Endometrial microvascular endothelial cells (primary cell): ENCODE data around the gene DPYD. TPM values are rescaled to one million over a fixed set of nuclear protein-coding genes. Genes with fewer than 3 reads are reported as not detected.

ENCODE experiments used
- in situ Hi-C: cut with HindIII; loops from 2 replicates; pipeline ENCODE4 v1.10.0; 2017; ENCODE audit warnings: low sequenced_read_pairs, low pct_unique_long_range_greater_than_20kb; ENCODE audit errors: inconsistent ontology term
- total RNA-seq: library from RNA; depleted of rRNA; stranded (reverse); fragments of >200 nt; gene quantifications from one replicate; pipeline ENCODE4 v1.2.3, GENCODE V29; 2015; ENCODE audit errors: inconsistent ontology term

Gene DPYD
- total RNA-seq, 1 donor from 2014 or later: 39.4 TPM

DNA sequence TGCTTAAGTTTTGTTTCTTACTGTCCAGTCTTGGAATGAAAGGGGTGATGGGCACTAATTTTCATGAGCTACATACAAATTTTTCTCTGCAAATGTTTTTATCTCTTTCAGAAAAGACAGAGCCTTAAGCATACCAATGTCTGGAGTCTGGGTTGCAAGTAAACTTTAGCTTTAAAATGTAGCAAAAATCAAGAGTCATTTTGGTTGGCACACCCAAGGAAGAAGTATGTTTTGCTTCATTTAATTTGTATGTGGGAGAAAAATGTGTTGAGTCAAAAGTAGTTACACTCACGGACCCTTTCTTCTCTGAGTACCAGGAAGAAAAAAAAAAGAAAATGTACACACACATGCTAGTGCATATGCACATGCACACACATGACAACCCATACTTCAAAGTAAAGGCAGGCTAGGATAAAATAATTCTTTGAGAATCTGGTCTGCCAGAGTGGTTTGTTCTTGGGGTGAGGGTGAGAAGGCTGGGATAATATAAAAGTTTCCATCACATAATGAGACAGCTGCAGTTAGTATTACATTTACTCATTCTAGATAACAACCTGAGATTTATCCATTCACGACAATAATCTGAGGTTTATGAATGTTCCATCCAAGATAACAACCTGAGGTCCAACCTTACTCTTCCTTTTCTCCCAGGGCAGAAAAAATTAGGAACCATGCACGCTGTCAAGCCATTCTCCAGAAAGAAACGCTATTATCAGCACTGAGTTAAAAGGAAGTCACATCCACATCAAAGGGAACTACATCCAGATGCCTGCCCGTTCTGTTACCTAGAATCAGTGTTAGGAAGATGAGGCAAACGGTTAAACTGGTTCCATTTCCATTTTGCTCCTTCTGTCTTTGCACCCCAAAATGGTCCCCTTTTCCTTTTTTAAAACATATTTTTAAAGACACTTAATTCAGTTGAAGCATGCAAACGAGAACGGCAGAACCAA is 9.3 kb downstream of the DPYD start:
- in situ Hi-C loops: no loop called here

GRCh38 chr1:97909266-97909665 is 11.6 kb downstream of the DPYD start:
- in situ Hi-C loops: no loop called here

DNA sequence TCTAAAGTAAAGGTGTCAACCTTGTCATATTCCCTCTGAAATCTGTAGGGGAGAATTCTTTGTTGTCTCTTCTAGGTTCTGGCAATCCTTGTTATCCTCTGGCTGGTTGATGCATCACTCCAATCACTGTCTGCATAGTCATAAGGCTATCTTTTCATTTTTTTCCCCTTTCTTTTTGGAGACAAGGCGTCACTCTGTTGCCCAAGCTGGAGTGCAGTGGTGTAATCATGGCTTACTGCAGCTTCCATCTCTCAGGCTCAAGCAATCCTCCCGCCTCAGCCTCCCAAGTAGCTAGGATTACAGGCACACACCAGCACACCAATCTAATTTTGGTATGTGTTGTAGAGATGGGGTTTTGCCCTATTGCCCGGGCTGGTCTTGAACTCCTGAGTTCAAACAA is 12.9 kb downstream of the DPYD start:
- in situ Hi-C loops: no loop called here

GRCh38 chr1:97906567-97907241 is 14.1 kb downstream of the DPYD start:
- in situ Hi-C loops: no loop called here

- in situ Hi-C loops: no loop called here
Measured at GRCh38 chr1:97905141-97905940, 15.5 kb downstream of the DPYD start.

DNA sequence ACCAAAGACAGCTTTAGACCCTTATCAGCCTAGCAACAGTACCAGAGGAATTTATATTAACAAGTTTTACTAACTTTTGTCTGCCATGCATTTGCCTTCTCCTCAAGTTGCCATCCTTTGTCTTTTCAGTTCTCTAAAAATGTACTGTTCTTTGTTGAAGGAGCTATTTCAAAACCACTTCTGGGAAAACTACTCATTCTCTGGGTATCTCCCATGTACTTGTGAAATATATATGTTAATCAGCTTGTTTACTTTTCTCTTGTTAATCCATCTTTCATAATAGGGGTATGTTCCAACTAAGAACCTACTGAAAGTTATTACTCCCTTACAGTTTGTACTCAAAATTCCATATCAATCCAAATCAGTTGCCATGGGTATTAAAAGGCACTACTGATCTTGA is 16.3 kb downstream of the DPYD start:
- in situ Hi-C loops: no loop called here

GRCh38 chr1:97903626-97904025 is 17.2 kb downstream of the DPYD start:
- in situ Hi-C loops: no loop called here

DNA sequence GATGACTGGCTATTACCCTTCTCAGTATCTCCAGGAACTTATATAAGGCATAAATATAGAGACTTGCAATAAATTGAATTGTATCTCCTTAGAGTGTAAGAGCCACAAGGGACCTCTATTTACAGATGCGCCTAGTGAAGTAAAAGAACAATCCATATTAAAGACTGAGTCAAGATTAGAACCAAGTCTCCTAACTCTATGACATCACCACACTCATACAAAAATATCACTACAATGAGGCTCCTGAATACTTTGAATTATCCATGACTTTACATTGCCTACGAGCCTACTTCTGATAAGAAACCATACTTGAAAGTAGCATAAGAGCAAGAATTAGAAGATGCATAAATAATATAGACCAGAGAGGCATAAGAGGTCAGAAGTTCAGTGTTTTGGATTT is 18.8 kb downstream of the DPYD start:
- in situ Hi-C loops: no loop called here

GRCh38 chr1:97901017-97901658 is 19.7 kb downstream of the DPYD start:
- in situ Hi-C loops: no loop called here

DNA sequence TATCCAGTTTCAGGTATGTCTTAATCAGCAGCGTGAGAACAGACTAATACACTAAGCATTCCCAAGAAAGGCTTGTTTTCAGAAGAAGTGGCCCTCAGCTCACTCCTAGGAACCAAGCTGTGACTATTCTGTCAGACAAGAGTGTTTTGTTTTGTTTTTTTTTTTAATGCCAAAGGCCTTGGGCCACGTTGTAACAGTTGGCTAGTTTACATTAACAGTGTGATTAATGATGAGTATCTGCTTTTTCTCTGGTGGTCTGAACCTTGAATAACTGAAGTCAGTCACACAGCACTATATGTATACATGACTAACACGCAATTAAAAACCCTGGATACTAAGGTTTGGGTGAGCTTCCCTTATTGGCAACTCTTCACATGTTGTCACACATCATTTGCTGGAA is 21.9 kb downstream of the DPYD start:
- in situ Hi-C loops: no loop called here

- in situ Hi-C loops: no loop called here
Measured at GRCh38 chr1:97895278-97895677, 25.6 kb downstream of the DPYD start.

DNA sequence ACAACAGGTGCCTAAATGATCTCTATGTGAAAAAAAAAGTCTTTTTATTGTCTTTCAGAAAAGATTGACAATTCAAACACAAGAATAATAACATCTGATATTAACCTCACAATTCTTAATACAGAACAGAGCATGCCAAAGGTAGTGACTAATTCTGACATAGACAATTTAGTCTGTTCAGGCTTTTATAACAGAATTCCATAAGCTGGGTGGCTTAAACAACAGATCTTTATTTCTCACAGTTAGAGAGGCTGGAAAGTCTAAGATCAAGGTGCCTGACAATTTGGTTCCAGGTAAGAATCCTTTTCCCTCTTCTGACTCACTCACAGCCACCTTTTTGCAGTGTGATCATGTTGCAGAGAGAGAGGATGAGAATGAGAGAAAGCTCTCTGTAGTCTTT is 27.0 kb downstream of the DPYD start:
- in situ Hi-C loops: no loop called here

DNA sequence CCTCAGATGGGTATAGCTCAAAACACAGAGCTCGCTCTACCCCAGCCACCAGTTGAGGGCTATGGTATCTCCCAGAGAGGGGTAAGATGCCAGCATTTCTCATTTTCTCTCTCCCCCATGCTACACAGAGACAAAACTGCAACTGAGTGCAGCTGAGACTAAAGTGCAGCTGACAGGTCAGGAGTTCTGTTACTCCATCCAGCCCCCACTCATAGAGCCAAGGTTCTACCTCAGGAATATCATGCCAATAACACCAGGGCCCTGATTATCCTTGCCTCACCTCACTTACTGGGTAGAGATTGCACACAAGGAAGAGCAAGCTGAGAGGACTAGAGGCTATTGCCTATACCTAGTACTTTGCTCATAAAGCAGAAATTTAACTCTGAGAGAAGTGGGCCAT is 34.6 kb downstream of the DPYD start:
- in situ Hi-C loops: no loop called here

DNA sequence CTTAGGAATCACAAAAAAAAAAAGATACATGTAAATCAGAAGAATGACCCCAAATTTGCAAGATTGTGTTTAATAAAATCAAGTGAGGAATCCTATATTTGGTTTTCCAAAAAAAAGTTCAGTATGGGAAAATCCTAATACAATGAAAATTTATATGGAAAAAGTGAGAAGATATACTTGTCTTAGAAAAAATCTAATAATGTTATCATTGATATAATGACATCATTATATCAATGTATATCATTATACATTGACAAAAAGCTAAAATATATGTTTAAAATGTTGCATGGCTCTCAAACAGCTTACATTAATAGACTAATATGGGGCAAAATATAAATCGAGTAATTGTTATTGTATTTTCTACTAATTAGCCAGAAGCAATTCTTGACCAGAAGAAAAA is 37.0 kb downstream of the DPYD start:
- in situ Hi-C loops: no loop called here

DNA sequence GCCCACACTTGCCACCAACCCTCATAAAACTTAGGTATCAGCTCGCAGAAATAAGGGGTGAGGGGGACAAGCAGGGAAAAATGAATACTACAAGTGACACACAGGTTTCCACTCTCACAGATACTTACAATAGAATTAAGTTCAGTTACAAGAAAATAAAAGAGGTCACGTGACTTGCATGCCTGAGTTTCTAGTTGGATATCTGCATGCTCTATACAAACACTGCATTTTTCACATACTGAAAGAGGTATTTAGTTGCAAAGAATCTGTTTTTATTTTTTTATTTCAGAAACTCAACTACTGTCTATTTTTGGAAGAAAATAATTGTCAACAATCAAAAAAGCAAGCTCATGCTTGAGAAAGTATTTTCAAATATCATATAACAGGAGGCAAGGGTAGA is 43.5 kb downstream of the DPYD start:
- in situ Hi-C loops: no loop called here

DNA sequence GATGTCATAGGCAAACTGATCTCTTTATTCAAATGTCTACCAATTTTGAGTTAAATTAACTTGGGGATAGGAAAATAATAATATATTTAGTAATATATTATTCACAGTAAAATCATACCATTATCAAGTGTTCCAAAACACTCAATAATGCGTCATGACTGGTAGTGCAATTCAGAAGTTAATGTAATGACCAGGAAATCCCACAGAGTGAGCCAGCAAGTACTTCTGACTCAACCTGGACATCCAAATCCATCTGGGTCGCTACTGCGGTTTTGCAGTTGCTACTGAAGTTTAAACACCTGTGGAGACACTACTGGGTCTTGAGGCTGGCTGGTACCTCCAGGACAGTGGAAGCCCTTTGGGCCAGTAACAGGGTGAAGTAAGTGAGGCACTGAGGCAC is 44.8 kb downstream of the DPYD start:
- in situ Hi-C loops: no loop called here

DNA sequence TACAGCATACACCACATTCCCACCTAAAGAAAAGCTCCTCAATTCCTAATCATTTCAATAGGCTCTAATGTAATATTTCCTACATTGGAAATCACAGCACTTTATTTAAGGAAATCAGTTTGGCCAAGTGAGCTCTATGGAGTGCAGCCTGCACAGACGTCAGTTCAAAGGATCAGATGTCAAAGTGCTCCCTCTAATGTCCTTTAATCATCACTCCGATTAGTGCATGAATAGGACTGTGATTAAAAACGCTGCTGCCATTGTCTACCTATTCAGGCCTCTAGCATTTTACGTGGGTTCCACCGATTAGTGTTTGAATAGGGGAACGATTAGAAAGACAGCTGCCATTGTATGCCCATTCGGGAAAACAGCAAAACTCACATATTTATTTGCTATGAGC is 50.2 kb downstream of the DPYD start:
- in situ Hi-C loops: no loop called here

DNA sequence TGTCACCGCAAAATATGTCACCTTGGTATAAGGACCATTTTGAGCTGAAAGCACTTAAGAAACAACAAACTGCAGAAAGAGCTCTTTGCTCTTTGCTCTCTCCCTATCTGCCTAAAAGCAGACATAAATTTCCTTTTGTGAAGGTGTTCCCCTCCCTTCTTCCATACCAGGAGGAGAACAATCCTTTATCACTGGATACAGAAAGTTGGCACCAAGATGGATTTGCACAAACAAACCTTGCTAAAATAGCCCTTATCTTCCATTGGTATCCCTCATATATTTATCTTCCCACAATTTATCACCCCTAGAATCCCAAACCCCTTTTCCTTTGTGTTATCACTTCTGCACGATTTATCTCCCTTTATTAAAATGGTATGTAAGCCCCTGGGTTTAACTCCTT is 51.4 kb downstream of the DPYD start:
- in situ Hi-C loops: no loop called here

GRCh38 chr1:97867127-97867526 is 53.7 kb downstream of the DPYD start:
- in situ Hi-C loops: no loop called here
